ENCODE data around the gene FLT3LG. TPM values are rescaled to one million over a fixed set of nuclear protein-coding genes. Genes with fewer than 3 reads are reported as not detected.
"Not testable (repeated sequence)": the region's sequence is repeated elsewhere in the genome, so short reads cannot be mapped to it uniquely, and the experiment has no call there.

Gene FLT3LG
- total and polyA plus RNA-seq, 4 donors, result 6.3 to 36.0 (median 16.8) TPM

DNA sequence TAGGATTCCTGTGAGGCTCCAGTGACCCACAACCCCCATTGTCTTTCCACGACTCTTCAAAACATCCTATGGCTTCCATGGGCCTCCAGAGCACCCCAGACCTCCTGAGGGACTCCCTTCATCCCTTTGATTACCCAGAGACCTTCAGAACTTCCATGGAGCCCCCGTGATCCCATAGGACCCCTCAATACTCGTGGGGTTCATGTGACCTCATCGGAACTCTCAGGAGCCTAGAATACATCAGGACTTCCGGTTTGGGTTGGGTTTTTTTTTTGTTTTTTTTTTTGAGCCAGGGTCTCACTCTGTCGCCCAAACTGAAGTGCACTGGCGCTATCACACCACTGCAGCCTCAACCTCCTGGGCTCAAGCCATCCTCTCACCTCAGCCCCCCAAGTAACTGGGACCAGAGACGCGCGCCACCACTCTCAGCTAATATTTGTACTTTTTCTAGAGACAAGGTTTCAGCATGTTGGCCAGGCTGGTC lies 20.2 kb upstream of the FLT3LG start:
- no peaks in the 10 kb centered on the region for H3K4me1 ChIP-seq (ENCODE audit: control insufficient read depth in 1 of 2, insufficient read depth in 2 of 2, low read length in 2 of 2)
- H3K36me3 ChIP-seq (ENCODE audit: control insufficient read depth in 1 of 2, insufficient read depth in 2 of 2, low read length in 1 of 2), result no peaks in the 10 kb centered on the region
- no peak for DNase-seq
- no peaks in the 10 kb centered on the region for H3K9me3 ChIP-seq (ENCODE audit: control insufficient read depth, low read length)
- no peak for ATAC-seq (ENCODE audit: low FRiP score)
- intact Hi-C loops (cut with DNase I), result no loop called here
- H3K4me3 ChIP-seq (ENCODE audit: low read length in 2 of 2), result peak overlapping the region in 1 of 2 donors; percentile 7
- H3K27ac ChIP-seq (ENCODE audit: low read depth in 1 of 2, low read length in 2 of 2), result peak overlapping the region; percentile 64 to 75
- 37 to 41% methylated on average over 10 of the region's 10 CpGs for WGBS, 2 donors
- no peaks in the 10 kb centered on the region for H3K27me3 ChIP-seq (ENCODE audit: control insufficient read depth in 1 of 2, insufficient read depth in 2 of 2, low read length in 1 of 2)

GRCh38 chr19:49455773-49456172 lies 18.2 kb upstream of the FLT3LG start:
- no peaks in the 10 kb centered on the region for H3K27me3 ChIP-seq (ENCODE audit: control insufficient read depth in 1 of 2, insufficient read depth in 2 of 2, low read length in 1 of 2)
- no peaks in the 10 kb centered on the region for H3K4me1 ChIP-seq (ENCODE audit: control insufficient read depth in 1 of 2, insufficient read depth in 2 of 2, low read length in 2 of 2)
- no peak overlapping the region for H3K4me3 ChIP-seq (ENCODE audit: low read length in 2 of 2)
- intact Hi-C loops (cut with DNase I), result no loop called here
- no peak for ATAC-seq (ENCODE audit: low FRiP score)
- H3K9me3 ChIP-seq (ENCODE audit: control insufficient read depth, low read length), result no peaks in the 10 kb centered on the region
- no peaks in the 10 kb centered on the region for H3K36me3 ChIP-seq (ENCODE audit: control insufficient read depth in 1 of 2, insufficient read depth in 2 of 2, low read length in 1 of 2)
- DNase-seq, result no peak
- 63 to 64% methylated on average over 5 of the region's 5 CpGs for WGBS, 2 donors
- no peak overlapping the region for H3K27ac ChIP-seq (ENCODE audit: low read depth in 1 of 2, low read length in 2 of 2)

- ATAC-seq (ENCODE audit: low FRiP score) (no peak), DNase-seq (no peak)
- WGBS, 2 donors, result 80 to 86% methylated on average over 5 of the region's 5 CpGs
- intact Hi-C loops (cut with DNase I), result no loop called here
- Histone ChIP-seq H3K27ac (ENCODE audit: low read depth in 1 of 2, low read length in 2 of 2) (no peak overlapping the region), H3K36me3 (ENCODE audit: control insufficient read depth in 1 of 2, insufficient read depth in 2 of 2, low read length in 1 of 2) (no peaks in the 10 kb centered on the region), H3K4me3 (ENCODE audit: low read length in 2 of 2) (no peak overlapping the region), H3K4me1 (ENCODE audit: control insufficient read depth in 1 of 2, insufficient read depth in 2 of 2, low read length in 2 of 2) (no peaks in the 10 kb centered on the region), H3K27me3 (ENCODE audit: control insufficient read depth in 1 of 2, insufficient read depth in 2 of 2, low read length in 1 of 2) (no peaks in the 10 kb centered on the region), H3K9me3 (ENCODE audit: control insufficient read depth, low read length) (no peaks in the 10 kb centered on the region)
Observed at GRCh38 chr19:49456326-49456725, 17.7 kb upstream of the FLT3LG start.

- intact Hi-C loops (cut with DNase I), result no loop called here
- Histone ChIP-seq H3K4me1 (ENCODE audit: control insufficient read depth in 1 of 2, insufficient read depth in 2 of 2, low read length in 2 of 2) (no peaks in the 10 kb centered on the region), H3K4me3 (ENCODE audit: low read length in 2 of 2) (no peak overlapping the region), H3K27me3 (ENCODE audit: control insufficient read depth in 1 of 2, insufficient read depth in 2 of 2, low read length in 1 of 2) (no peaks in the 10 kb centered on the region), H3K27ac (ENCODE audit: low read depth in 1 of 2, low read length in 2 of 2) (no peak overlapping the region), H3K36me3 (ENCODE audit: control insufficient read depth in 1 of 2, insufficient read depth in 2 of 2, low read length in 1 of 2) (no peaks in the 10 kb centered on the region), H3K9me3 (ENCODE audit: control insufficient read depth, low read length) (no peaks in the 10 kb centered on the region)
- no peak for DNase-seq
- ATAC-seq (ENCODE audit: low FRiP score), result no peak
- WGBS, 2 donors, result 92 to 94% methylated on average over 5 of the region's 5 CpGs
Observed at GRCh38 chr19:49458567-49458903, 15.5 kb upstream of the FLT3LG start.

GRCh38 chr19:49459388-49459787 lies 14.6 kb upstream of the FLT3LG start:
- DNase-seq, result no peak
- H3K4me3 ChIP-seq (ENCODE audit: low read length in 2 of 2), result no peak overlapping the region
- 89 to 93% methylated on average over 12 of the region's 12 CpGs for WGBS, 2 donors
- H3K9me3 ChIP-seq (ENCODE audit: control insufficient read depth, low read length), result no peaks in the 10 kb centered on the region
- no peaks in the 10 kb centered on the region for H3K36me3 ChIP-seq (ENCODE audit: control insufficient read depth in 1 of 2, insufficient read depth in 2 of 2, low read length in 1 of 2)
- intact Hi-C loops (cut with DNase I), result no loop called here
- H3K4me1 ChIP-seq (ENCODE audit: control insufficient read depth in 1 of 2, insufficient read depth in 2 of 2, low read length in 2 of 2), result no peaks in the 10 kb centered on the region
- no peaks in the 10 kb centered on the region for H3K27me3 ChIP-seq (ENCODE audit: control insufficient read depth in 1 of 2, insufficient read depth in 2 of 2, low read length in 1 of 2)
- no peak for ATAC-seq (ENCODE audit: low FRiP score)
- H3K27ac ChIP-seq (ENCODE audit: low read depth in 1 of 2, low read length in 2 of 2), result no peak overlapping the region

DNA sequence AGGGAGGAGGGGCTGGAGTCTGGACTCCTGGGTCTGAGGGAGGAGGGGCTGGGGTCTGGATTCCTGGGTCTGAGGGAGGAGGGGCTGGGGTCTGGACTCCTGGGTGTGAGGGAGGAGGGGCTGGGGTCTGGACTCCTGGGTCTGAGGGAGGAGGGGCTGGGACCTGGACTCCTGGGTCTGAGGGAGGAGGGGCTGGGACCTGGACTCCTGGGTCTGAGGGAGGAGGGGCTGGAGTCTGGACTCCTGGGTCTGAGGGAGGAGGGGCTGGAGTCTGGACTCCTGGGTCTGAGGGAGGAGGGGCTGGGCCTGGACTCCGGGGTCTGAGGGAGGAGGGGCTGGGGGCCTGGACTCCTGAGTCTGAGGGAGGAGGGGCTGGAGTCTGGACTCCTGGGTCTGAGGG lies 12.9 kb upstream of the FLT3LG start:
- 0% methylated on average over 1 of the region's 1 CpG; no CpG with 5 or more reads in 1 of the 2 donors for WGBS, 2 donors
- H3K4me1 ChIP-seq (ENCODE audit: control insufficient read depth in 1 of 2, insufficient read depth in 2 of 2, low read length in 2 of 2); H3K9me3 ChIP-seq (ENCODE audit: control insufficient read depth, low read length); ATAC-seq (ENCODE audit: low FRiP score); H3K36me3 ChIP-seq (ENCODE audit: control insufficient read depth in 1 of 2, insufficient read depth in 2 of 2, low read length in 1 of 2); intact Hi-C loops (cut with DNase I); DNase-seq; H3K27me3 ChIP-seq (ENCODE audit: control insufficient read depth in 1 of 2, insufficient read depth in 2 of 2, low read length in 1 of 2); H3K27ac ChIP-seq (ENCODE audit: low read depth in 1 of 2, low read length in 2 of 2); H3K4me3 ChIP-seq (ENCODE audit: low read length in 2 of 2): not testable (repeated sequence)

- no peak for ATAC-seq (ENCODE audit: low FRiP score)
- WGBS, 2 donors, result 96 to 98% methylated on average over 32 to 37 of the region's 37 CpGs
- intact Hi-C loops (cut with DNase I), result no loop called here
Observed at GRCh38 chr19:49461656-49462055, 12.4 kb upstream of the FLT3LG start.

DNA sequence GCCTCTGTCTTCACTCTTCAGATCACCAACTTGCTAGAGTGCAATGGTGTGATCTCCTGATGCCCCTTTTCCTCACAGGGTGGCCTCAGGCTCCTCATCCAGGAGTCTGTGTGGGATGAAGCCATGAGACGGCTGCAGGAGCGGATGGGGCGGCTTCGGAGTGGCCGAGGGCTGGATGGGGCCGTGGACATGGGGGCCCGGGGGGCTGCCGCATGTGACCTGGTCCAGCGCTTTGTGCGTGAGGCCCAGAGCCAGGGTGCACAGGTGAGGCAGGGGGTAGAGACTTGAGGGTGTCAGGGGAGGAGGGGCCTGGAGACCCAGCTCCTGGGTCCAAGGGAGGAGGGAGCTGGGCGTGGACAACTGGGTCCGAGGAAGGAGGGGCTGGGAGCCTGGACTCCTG lies 11.5 kb upstream of the FLT3LG start:
- no peak for DNase-seq
- Histone ChIP-seq H3K9me3 (ENCODE audit: control insufficient read depth, low read length) (no peaks in the 10 kb centered on the region), H3K27me3 (ENCODE audit: control insufficient read depth in 1 of 2, insufficient read depth in 2 of 2, low read length in 1 of 2) (no peaks in the 10 kb centered on the region), H3K36me3 (ENCODE audit: control insufficient read depth in 1 of 2, insufficient read depth in 2 of 2, low read length in 1 of 2) (peaks cover 0 to 2% of the 10 kb centered on the region in 2 donors), H3K4me1 (ENCODE audit: control insufficient read depth in 1 of 2, insufficient read depth in 2 of 2, low read length in 2 of 2) (no peaks in the 10 kb centered on the region), H3K27ac (ENCODE audit: low read depth in 1 of 2, low read length in 2 of 2) (no peak overlapping the region), H3K4me3 (ENCODE audit: low read length in 2 of 2) (no peak overlapping the region)
- no peak for ATAC-seq (ENCODE audit: low FRiP score)
- 85 to 88% methylated on average over 12 of the region's 12 CpGs for WGBS, 2 donors
- intact Hi-C loops (cut with DNase I), result no loop called here

More at GRCh38 chr19:49461656-49462055, 12.4 kb upstream of the FLT3LG start:
- Histone ChIP-seq H3K4me3 (ENCODE audit: low read length in 2 of 2) (no peak overlapping the region), H3K27me3 (ENCODE audit: control insufficient read depth in 1 of 2, insufficient read depth in 2 of 2, low read length in 1 of 2) (no peaks in the 10 kb centered on the region), H3K36me3 (ENCODE audit: control insufficient read depth in 1 of 2, insufficient read depth in 2 of 2, low read length in 1 of 2) (peaks cover 0 to 2% of the 10 kb centered on the region in 2 donors), H3K9me3 (ENCODE audit: control insufficient read depth, low read length) (no peaks in the 10 kb centered on the region), H3K27ac (ENCODE audit: low read depth in 1 of 2, low read length in 2 of 2) (no peak overlapping the region), H3K4me1 (ENCODE audit: control insufficient read depth in 1 of 2, insufficient read depth in 2 of 2, low read length in 2 of 2) (no peaks in the 10 kb centered on the region)
- no peak for DNase-seq

- intact Hi-C loops (cut with DNase I), result no loop called here
- Histone ChIP-seq H3K27me3 (ENCODE audit: control insufficient read depth in 1 of 2, insufficient read depth in 2 of 2, low read length in 1 of 2) (no peaks in the 10 kb centered on the region), H3K9me3 (ENCODE audit: control insufficient read depth, low read length) (no peaks in the 10 kb centered on the region), H3K27ac (ENCODE audit: low read depth in 1 of 2, low read length in 2 of 2) (no peak overlapping the region), H3K36me3 (ENCODE audit: control insufficient read depth in 1 of 2, insufficient read depth in 2 of 2, low read length in 1 of 2) (peaks cover 0 to 2% of the 10 kb centered on the region in 2 donors), H3K4me1 (ENCODE audit: control insufficient read depth in 1 of 2, insufficient read depth in 2 of 2, low read length in 2 of 2) (no peaks in the 10 kb centered on the region), H3K4me3 (ENCODE audit: low read length in 2 of 2) (no peak overlapping the region)
- no peak for ATAC-seq (ENCODE audit: low FRiP score)
- DNase-seq, result no peak
- WGBS, 2 donors, result 89 to 92% methylated on average over 35 to 39 of the region's 39 CpGs
Observed at GRCh38 chr19:49463960-49464740, 9.9 kb upstream of the FLT3LG start.
